KOPT-K1 (cell line): Measurements from ENCODE around the gene ZIC3.

Source experiments
- H3K27ac ChIP-seq: fragments of 200-600 bp; sonication (generic); 2 replicates; pipeline ENCODE4 v1.5.1; 2016; ENCODE audit warnings: antibody characterized with exemption, mild to moderate bottlenecking, low read depth, low read length; ENCODE audit not compliant: poor library complexity, severe bottlenecking
- H3K36me3 ChIP-seq: fragments of 200-600 bp; sonication (generic); 2 replicates; pipeline ENCODE4 v1.5.1; 2017; ENCODE audit warnings: antibody characterized with exemption, mild to moderate bottlenecking, low read length, moderate library complexity; ENCODE audit not compliant: insufficient read depth
- H3K9me3 ChIP-seq: fragments of 200-600 bp; sonication (generic); 2 replicates; pipeline ENCODE4 v1.5.1; 2017; ENCODE audit warnings: antibody characterized with exemption, low read length, mild to moderate bottlenecking; ENCODE audit not compliant: insufficient read depth, poor library complexity, severe bottlenecking

Gene ZIC3

GRCh38 chrX:137566746-137567679 is 1.1 kb downstream of the ZIC3 start:
- H3K36me3 ChIP-seq = no peaks in the 10 kb centered on the region
- no peaks in the 10 kb centered on the region for H3K9me3 ChIP-seq
- no peak overlapping the region for H3K27ac ChIP-seq

- no peak overlapping the region for H3K27ac ChIP-seq
- no peaks in the 10 kb centered on the region for H3K9me3 ChIP-seq
- no peaks in the 10 kb centered on the region for H3K36me3 ChIP-seq
These were observed 1.8 kb downstream of the ZIC3 start for GRCh38 chrX:137567682-137568232.

- Histone ChIP-seq H3K27ac (no peak overlapping the region), H3K9me3 (no peaks in the 10 kb centered on the region), H3K36me3 (no peaks in the 10 kb centered on the region)
These were observed 3.0 kb downstream of the ZIC3 start for GRCh38 chrX:137568741-137569469.

- Histone ChIP-seq H3K9me3 (no peaks in the 10 kb centered on the region), H3K36me3 (no peaks in the 10 kb centered on the region), H3K27ac (no peak overlapping the region)
These were observed 3.6 kb downstream of the ZIC3 start for GRCh38 chrX:137569470-137569891.

GRCh38 chrX:137573324-137574101 is 7.6 kb downstream of the ZIC3 start:
- H3K9me3 ChIP-seq = no peaks in the 10 kb centered on the region
- no peak overlapping the region for H3K27ac ChIP-seq
- H3K36me3 ChIP-seq = no peaks in the 10 kb centered on the region

GRCh38 chrX:137574102-137574783 is 8.3 kb downstream of the ZIC3 start:
- no peaks in the 10 kb centered on the region for H3K36me3 ChIP-seq
- H3K27ac ChIP-seq = no peak overlapping the region
- no peaks in the 10 kb centered on the region for H3K9me3 ChIP-seq

- Histone ChIP-seq H3K9me3 (no peaks in the 10 kb centered on the region), H3K36me3 (no peaks in the 10 kb centered on the region), H3K27ac (no peak overlapping the region)
These were observed 8.9 kb downstream of the ZIC3 start for GRCh38 chrX:137574784-137575293.

GRCh38 chrX:137575596-137576255 is 9.8 kb downstream of the ZIC3 start:
- Histone ChIP-seq H3K36me3 (no peaks in the 10 kb centered on the region), H3K27ac (no peak overlapping the region), H3K9me3 (no peaks in the 10 kb centered on the region)

GRCh38 chrX:137587151-137587550 is 21.2 kb downstream of the ZIC3 start:
- Histone ChIP-seq H3K27ac (no peak overlapping the region), H3K9me3 (no peaks in the 10 kb centered on the region), H3K36me3 (no peaks in the 10 kb centered on the region)

- H3K36me3 ChIP-seq = no peaks in the 10 kb centered on the region
- no peaks in the 10 kb centered on the region for H3K9me3 ChIP-seq
- H3K27ac ChIP-seq = no peak overlapping the region
These were observed 34.8 kb downstream of the ZIC3 start for GRCh38 chrX:137600769-137601168.
